NK-92 (cell line): ENCODE results near the gene DYNC1H1.
"Not testable (repeated sequence)": the region's sequence is repeated elsewhere in the genome, so short reads cannot be mapped to it uniquely, and the experiment has no call there.

ENCODE experiments used
- DNase-seq: peaks from one replicate; lab custom pipeline; 2025; ENCODE audit not compliant: unreplicated experiment; lab: John Stamatoyannopoulos, UW

The DYNC1H1 gene

DNA sequence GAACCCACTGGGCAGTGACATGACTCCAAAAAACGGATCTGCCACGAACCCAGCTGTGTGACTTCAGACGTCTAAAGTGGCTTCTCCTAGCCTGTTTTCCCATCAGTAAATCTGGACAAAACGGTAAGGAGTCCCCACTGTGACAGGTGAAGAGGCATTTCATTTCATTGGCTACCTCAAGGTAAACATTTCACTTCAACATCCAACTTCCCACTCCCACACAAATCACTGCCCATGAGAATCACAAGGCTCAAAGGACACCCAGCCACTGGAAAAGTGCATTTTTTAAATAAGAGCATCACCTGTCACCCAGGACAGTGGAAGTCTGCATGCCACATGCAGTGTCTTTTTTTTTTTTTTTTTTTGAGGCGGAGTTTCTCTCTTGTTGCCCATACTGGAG, 94.6 kb downstream of the DYNC1H1 start:
- DNase-seq: no peak

- no peak for DNase-seq
Measured at GRCh38 chr14:102063109-102063807, 98.9 kb downstream of the DYNC1H1 start.

GRCh38 chr14:102063808-102064429, 99.5 kb downstream of the DYNC1H1 start:
- no peak for DNase-seq

DNA sequence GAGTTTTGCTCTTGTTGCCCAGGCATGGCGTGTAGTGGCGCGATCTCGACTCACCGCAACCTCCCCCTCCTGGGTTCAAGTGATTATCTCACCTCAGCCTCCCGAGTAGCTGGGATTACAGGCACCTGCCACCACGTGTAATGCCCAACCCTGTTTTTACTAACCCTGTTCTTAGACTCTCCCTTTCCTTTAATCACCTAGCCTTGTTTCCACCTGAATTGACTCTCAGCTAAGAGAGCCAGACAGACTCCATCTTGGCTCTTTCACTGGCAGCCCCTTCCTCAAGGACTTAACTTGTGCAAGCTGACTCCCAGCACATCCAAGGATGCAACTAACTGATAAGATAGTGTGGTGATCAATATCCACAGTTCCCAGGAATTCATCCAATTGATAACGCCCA, 100.2 kb downstream of the DYNC1H1 start:
- not testable (repeated sequence) for DNase-seq

GRCh38 chr14:102066041-102066451, 101.7 kb downstream of the DYNC1H1 start:
- DNase-seq: no peak

DNA sequence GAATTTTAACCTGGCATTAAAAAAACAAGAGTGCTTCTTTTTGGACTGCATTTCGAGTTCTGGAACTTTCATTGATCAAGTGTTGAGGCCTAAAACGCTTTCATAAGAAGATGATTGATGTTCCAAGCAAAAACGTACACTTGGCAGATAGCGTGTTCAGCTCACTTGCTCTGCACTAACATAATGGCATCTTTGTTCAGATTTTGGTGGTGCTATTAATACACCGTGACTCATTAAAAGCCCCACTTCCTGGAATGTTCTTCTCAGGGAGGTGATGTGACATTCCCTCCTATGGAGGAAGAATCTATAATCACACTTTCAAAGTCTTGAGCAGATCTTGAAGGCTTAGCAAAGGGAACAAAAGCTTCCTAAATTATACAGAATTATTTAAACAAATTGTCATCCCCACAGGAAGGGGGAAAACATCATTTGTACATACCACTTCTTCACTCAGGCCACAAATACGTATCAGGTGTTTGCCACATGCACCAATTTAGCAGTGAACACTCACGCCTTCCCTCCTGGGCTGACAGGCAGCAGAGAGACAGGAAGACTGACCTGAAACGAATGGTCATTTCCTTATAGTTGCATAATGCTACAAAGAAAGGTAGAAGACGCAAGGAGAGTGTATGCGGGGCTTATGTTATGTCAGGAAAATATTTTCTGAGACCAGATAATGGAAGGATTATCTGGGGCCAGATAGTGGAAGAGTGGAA, 107.1 kb downstream of the DYNC1H1 start:
- no peak for DNase-seq

GRCh38 chr14:102074415-102074964, 110.1 kb downstream of the DYNC1H1 start:
- no peak for DNase-seq

DNA sequence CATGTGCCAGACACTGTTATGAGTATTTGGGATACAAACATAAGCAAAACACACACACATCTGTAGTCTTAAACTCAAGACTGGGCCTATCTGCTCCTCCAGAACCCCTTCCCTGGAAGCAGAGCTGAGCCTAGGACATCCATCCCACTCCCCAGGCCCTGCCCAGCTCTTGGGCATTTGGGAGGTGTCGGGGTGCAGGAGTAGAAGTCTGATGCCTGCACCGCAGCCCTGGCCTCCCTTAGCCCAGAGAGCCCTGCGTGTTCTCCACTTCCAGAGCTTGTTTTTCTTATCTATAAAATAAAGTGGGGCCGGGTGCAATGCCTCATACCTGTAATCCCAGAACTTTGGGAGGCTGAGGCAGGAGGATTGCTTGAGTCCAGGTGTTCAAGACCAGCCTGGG, 110.8 kb downstream of the DYNC1H1 start:
- DNase-seq: no peak

DNA sequence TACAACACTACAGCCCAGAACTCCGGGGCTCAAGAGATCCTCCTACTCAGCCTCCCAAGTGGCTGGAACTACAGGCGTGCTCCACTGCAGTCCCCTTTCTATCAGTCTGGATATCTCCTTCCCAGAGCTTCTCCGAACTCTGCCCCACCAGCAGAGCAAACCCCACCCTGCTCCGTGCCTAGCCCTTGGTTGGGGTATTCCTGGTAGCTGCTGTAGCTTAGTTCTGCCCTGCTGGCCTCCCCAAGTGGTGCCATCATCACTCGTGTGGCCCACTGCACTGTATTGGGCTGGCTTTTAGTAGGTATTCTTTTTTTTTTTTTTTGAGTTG, 113.0 kb downstream of the DYNC1H1 start:
- no peak for DNase-seq

GRCh38 chr14:102078361-102078791, 114.0 kb downstream of the DYNC1H1 start:
- DNase-seq: not testable (repeated sequence)

DNA sequence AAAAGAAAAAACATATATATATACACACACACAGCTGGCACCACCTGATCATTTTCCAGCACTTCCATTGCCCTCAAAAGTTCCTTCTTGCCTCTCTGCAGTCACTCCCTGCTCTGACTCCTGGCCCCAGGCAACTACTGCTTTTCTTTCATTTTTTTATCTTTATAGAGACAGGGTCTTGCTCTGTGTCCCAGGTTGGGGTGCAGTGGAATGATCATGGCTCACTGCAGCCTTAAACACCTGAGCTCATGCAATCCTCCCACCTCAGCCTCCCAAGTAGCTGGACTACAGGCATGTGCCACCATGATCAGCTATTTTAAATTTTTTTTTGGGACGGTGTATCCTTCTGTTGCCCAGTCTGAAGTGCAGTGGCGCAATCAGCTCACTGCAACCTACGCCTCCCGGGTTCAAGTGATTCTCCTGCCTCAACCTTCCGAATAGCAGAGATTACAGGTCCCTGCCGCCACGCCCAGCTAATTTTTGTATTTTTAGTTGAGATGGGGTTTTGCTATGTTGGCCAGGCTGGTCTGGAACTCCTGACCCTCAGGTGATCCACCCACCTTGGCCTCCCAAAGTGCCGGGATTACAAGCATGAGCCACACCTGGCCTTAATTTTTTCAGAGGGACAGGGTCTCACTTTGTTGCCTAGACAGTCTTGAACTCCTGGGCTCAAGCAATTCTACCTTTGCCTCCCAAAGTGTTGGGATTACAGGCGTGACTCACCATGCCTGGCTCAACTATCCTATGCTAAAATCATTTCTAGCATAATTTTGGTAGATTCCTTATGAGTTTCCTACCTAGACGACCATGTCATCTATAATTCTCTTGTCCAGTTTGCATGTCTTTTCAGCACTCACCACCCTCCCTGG, 114.7 kb downstream of the DYNC1H1 start:
- DNase-seq: no peak

- no peak for DNase-seq
Measured at GRCh38 chr14:102079700-102079979, 115.3 kb downstream of the DYNC1H1 start.

GRCh38 chr14:102080183-102081080, 116.1 kb downstream of the DYNC1H1 start:
- no peak for DNase-seq

DNA sequence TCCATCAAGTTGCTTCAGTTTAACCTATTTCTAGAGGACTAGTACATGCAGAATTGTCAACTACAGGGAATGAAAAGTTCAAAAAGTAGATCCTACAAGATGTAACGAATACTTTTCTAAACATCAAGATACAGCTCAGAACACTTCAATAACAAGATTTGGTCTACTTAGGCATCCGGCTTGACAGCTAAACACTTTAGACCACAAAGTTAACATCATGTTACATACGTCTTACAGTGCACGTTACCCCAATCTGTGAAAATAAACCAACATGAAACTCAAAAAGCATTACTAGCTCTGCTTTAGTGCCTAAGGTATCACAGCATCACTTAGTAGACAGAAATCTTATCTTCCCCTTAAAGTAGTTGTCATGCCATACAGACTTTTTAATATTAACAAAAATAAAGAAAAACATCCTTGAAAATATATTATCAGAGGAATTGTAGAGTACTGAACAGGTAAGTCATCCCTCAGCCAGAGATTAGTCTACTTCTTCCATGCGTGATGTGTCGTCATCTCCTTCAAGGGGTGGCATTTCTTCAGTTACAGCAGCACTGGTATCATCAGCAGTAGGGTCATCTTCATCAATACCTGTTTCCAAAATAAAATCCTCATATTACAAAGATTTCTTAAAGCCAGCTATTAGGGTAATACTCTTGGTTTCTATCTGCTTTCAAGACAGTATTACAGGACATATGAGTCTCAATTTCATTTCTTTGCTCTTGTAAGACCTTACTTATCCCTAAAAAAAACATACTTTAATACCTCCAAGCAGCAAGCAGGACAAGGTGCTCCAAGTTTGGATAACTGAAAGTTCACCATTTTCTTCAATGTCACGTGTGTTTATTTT, 117.1 kb downstream of the DYNC1H1 start:
- no peak for DNase-seq

DNA sequence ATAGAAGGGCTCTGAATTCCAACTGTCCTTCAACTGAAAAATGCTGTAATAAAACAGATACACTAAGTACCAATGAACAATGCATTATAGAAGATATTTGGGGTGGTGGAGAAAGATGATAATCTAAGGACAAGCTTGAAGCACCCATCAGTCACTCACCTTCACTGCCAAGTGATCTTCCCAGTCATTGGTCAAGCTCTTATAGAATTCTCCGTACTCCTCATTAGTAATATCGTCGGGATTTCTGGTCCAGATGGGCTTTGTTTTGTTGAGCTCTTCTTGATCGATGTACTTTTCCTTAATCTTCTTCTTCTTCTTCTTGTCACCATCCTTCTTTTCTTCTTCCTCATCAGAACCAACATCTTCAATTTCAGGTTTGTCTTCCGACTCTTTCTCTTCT, 120.1 kb downstream of the DYNC1H1 start:
- DNase-seq: not testable (repeated sequence)

GRCh38 chr14:102084931-102085330, 120.6 kb downstream of the DYNC1H1 start:
- no peak for DNase-seq

DNA sequence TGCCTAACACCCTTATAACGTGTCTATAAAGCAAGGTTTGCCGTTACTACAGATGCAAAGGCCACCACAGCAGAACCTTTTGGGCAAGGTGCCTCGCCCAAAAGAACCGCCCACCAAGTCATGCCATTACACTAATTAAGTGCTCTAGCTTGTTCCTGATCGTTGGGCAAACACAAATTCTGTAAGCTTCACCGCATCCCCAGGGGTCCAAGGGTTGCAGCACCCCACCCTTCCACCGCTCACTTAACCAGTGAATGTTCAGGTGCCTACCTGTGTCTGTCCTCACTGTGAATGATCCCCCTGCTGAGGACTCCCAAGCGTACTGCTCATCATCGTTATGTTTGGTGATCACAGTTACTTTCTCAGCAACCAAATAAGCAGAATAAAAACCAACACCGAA, 121.1 kb downstream of the DYNC1H1 start:
- DNase-seq: no peak

GRCh38 chr14:102085948-102086708, 121.8 kb downstream of the DYNC1H1 start:
- no peak for DNase-seq

DNA sequence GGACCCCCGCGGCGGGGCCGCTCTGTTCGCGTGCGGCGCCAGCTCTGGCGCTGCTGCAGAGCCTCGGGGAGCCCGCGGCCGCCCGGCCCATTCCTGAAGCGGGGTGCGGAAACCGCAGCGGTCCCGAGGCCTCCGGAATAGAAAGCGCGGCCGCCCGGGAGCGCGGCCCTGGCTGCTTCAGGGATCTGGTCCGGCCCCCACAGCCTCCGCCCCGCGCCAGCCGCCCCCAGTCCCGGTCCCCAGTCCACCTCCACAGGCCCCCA, 122.3 kb downstream of the DYNC1H1 start:
- no peak for DNase-seq
